ENCODE data around the gene ARHGEF17.

DNA sequence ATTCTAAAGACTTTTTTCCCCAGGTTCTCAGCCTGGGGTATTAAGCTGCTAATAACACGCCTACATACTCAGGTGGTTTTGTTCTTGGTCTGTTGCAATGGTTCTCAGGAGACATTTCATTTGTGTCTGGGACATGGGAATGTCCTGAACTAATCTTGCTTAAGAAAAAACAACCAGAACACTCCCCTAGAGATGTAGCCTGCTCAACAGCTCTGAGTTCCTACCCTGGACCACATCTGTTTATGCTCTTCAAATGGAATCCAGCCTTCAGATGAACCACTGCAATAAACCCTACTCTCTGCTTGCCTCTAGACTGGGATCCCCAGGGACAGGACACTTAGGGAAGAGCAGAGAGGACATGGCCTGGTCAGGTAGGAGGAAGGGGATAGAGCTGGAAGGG, 98.1 kb downstream of the ARHGEF17 start:
- TF ChIP-seq CTCF (IDR thresholded peaks at IDR 0.05): no peak
- TF ChIP-seq POLR2A (IDR thresholded peaks at IDR 0.05): no peak

Data from lower leg skin (tissue), 3 donors.